GM18502 (cell line): ENCODE measurements around the gene HSD17B14.
"Not testable (repeated sequence)": the region's sequence is repeated elsewhere in the genome, so short reads cannot be mapped to it uniquely, and the experiment has no call there.

Experiments
- ATAC-seq: cut with Tn5 transposase; IDR thresholded peaks from one replicate; pipeline ENCODE4 v1.9.1; 2021; ENCODE audit warnings: mild to moderate bottlenecking; ENCODE audit not compliant: unreplicated experiment, poor library complexity

Gene HSD17B14

DNA sequence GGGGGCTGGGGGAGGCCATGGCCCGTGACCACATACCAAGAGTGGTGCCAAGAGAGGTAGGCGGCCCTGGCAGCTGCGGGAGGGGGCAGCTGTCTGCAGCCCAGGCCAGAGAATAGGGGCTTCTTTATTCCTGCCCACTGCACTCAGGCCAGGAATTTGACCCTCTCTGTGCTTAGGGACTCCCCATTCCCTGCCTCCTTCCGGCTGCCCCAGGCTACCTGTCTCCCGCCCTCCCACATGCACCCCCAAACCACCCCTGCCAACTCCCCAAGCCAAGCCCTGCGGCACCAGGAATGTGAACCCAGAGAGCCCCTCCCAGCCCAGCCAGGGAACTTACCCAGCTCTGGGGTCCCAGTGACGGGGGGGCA is 31.4 kb upstream of the HSD17B14 start:
- no peak for ATAC-seq

DNA sequence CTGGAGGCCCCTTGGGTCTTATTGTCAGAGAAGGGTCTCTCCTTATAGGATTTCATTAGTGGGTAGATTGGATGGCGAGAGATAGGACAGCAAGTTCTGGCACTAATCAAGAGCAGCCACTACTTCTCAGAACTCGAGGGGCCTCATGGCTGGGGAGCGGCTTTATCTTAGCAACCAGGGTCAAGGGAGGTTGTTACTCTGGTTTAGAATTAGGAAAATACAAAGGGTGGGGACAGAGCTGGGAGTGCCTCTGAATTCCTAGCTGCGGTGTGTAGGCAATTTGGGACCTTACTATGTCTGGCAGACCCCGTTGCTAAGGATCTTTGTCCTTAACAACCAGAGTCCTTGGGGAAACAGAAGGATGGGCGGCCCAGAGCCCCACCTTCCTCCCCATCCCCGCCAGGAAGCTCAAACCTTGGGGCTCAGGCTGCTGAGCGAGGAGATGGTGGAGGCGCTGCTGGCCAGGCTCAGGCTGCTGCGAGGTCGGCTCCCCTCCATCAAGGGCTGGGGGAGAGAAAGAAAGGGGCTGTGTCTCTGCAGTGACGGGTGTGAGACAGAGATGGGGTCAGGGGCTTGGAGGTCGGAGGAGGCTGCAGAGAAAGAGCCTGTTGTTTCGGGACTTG is 30.9 kb upstream of the HSD17B14 start:
- no peak for ATAC-seq

DNA sequence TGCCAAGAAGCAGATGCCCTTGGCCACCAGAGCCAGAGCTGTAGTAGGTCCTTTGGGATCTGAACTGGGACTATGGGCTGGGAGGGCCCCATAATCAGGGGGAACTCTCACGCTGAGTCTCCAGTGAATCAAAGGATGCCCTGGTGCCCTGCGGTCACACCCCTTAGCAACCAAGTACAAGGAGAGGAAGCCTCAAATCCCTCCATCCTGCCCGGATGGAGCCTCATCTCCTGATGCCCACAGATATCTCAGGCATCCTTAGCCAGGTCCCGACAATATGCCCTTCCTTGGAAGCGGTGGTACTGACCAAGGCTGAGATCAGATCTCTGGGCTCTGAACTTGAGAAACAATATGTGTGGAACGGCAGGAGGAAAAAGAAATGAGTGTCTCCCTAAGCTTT is 30.4 kb upstream of the HSD17B14 start:
- no peak for ATAC-seq

DNA sequence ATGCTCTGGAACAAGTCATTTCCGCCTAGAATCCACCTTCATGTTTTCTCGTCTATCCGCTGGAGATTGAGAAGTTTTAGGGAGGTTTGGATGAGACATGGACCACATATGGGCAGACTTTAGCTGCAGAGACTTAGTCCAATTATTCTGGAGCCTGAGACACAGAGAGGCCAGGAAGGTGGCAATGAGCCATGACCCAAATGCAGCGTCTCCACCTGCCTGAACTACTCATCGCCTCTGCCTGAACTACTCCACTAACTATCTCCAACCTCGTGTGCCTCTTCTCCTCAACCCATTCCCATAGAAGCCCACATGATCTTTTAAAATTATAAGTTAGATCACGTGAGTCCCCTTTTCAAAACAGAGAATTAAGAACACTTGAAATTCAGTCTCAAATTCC is 26.5 kb upstream of the HSD17B14 start:
- no peak for ATAC-seq

DNA sequence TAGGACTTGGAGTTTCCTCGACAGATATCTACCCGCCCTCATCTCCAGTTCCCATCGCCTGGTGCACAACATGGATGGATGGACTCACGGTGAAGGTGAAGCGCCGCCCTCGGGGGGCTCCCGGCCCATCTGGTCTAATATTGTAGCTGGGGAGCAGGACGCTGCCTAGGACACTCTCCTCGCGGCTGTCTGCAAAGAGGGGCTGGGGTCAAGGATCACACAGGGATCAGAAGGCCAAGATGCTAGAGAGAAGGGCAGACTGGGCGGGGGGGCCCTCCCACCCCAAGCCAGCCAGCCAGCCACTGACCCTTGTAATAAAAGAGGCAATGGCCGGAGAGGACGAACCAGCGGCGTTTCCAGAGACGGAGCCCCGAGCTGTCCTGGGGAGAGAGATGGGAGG is 25.0 kb upstream of the HSD17B14 start:
- no peak for ATAC-seq

DNA sequence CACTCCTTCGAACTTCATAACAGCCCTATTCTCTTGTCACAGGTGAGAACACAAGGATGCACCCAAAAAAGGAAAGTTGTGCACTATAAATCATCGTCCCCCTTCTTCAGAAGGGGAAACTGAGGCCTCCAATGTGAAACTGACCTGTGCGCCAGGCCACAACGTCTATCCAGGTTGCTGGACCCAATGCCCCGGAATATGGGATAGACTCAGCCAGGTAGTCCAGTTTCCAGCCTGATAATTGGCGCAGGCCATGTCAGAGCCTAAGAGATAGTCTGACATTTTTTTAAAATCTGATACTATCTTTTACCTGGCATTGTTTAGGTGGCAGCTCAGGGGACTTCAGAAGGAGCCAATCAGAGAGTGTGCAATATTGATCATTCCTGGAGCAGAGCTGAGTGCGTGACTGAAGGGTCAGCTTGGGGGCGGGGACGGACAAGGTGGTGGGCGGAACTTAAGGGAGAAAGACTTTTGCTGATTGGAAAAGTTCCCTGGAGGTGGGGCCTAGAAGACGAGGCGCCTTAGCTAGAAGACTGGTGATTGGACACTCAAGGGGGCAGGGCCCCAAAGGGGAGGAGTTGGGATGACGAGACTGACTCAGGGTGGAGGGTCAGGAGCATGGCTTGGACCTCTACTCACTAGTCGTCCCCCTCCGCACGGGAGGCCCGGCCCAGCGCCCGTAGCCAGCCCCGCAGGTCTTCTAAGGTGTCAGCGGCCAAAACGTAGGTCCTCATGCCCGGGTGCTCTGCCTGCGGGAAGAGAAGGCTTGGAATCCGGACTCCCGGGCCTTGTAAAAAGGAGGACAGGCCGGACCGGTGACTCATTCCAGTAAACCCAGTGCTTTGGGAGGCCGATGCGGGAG is 23.7 kb upstream of the HSD17B14 start:
- peak; percentile 59 for ATAC-seq

DNA sequence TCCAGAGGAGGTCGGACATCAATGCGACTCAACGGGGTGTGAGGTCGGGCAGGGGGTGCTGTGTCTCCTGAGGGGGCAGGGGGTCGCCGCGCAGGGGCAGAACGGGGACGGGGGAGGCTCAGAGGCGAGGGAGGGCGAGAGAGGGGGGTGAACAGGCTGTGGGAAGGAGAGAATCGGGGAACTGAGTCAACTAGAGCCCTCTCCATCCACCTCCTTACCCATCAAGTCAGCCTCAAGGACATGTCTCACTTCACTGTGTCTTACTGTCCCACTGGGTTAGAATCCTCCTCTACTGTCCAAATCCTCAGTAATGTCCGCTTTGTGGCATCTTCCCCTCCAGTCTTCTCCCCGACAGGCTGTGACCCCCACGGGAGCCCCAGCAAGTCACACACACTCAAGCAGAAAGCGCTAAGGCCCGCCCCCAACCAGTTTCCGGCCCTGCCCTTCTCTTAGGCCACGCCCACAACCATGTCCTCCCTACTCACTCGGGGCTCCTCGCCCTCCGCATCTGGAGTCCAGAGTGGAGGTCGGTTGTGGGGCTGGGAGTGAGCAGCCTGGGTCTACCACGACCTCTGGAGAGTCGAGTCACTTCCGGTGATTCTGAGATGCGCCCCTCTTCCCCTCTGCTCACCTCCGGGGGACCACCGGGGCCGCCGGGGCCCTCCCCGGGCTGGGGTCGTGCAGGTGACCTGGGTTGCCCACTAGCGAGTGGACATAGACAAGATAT is 22.9 kb upstream of the HSD17B14 start:
- ATAC-seq = no peak

DNA sequence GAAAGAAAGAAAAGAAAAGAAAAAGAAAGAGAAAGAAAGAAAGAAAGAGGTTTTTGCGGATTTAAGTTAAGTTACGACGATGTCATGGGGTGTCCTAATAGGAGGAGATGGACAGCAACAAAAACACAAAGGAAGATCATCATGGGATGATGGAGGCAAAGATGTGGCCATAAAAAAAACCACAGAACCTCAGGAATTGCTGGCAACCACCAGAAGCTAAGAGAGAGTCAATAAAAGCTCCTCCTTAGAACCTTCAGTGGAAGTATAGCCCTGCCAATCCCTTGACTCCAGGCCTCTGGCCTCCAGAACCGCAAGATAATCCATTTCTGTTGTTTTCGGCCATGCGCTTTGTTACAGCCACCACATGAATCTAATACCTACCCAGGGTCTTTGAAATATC is 20.6 kb upstream of the HSD17B14 start:
- ATAC-seq = no peak

DNA sequence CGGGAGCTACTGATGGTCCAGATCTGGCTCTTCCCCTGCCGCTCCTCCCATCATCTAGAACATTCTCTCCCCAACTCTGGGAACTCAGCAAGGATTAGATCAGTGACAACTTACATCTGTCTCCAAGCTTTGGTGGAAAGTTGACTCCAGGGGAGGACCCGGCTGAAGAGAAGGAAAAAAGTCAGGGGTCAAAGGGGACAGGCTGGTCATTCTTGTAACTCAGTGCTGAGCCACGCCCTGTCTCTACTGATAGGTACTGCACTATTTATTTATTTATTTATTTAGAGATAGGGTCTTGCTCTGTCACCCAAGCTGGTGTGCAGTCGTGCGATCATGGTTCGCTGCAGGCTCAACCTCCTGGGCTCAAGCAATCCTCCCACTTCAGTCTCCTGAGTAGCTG is 17.8 kb upstream of the HSD17B14 start:
- no peak for ATAC-seq

DNA sequence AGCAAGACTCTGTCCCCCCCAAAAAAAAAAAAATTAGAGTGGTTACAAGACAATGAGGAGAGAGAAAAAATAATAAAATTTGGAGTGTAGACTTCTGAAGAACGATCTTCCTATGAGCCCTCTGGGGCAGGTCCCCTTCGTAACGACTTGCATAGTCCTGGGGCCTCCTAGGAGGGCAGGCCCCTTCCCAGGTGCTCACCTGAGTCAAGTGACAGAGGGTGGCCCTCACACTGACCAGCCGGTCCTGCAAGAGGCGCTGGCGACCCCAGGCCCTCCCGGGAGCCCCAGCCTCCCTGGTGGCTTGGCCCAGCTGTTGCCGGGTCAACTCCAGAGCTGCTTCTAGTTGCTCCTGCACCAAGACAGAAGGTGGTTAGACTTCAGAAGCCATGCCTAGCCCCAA is 17.2 kb upstream of the HSD17B14 start:
- ATAC-seq = no peak

DNA sequence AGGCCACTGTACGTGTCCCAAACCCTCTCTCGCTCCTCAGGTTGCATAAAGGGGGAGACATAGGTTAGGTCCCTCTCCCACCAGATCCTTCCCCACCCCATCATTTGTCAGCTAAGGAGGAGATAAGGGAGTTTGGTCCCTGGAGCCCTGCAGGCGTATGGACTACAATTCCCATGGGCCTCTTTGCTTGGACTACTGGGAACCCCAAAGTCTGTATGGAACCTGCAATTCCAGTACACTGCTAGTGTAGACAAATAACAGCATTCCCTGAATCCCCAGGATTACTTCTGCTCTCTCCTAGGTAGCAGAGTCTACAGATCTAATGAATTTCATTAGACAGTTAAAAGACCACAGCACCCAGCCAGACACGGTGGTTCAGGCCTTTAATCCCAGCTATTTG is 16.0 kb upstream of the HSD17B14 start:
- no peak for ATAC-seq

DNA sequence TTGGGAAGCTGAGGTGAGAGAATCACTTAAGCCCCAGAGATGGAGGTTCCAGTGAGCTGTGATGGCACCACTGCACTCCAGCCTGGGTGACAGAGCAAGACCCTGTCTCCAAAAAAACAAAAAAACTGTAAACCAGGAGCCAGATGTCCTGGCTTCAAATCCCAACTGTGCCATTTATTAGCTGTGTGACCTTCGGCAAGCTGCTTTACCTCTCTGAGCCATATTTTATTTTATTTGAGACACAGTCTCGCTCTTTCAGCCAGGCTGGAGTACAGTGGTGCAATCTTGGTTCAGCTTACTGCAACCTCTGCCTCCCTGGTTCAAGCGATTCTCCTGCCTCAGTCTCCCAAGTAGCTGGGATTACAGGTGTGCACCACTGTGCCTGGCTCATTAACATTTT is 10.4 kb upstream of the HSD17B14 start:
- not testable (repeated sequence) for ATAC-seq

DNA sequence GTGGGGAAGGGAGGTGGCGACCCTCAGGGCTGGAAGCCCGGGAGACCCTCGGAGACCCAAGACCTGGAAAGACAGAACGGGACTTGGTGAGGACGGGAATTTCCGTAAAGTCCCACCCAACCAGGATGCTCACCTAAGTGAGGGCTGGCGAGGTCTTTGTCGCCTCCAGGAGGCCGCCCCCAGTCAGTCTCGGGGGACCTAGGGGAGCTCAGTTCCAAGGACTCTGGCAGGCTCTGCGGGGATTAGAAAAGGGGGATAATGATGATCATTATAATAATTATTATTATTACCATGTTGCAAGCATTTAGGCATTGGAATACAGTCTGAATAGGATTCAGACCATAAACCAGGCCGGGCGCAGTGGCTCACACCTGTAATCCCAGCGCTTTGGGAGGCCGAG is 9.1 kb upstream of the HSD17B14 start:
- no peak for ATAC-seq

DNA sequence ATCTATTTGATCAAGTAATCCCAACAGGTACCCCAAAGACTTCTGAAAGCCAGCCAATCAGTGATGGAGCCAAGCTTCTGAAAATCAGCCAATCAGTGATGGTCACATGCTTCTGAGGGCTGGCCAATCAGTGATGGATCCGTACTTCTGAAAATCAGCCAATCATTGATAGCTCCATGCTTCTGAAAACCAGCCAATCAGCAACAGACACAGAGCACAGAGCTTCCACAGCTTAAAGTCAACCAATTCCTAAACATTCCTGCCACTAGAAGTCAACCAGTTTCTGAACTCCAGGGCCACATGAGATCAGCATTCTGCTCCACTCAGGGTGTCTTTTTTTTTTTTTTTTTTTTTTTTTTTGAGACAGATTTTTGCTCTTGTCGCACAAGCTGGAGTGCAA is 8.2 kb upstream of the HSD17B14 start:
- ATAC-seq = no peak

DNA sequence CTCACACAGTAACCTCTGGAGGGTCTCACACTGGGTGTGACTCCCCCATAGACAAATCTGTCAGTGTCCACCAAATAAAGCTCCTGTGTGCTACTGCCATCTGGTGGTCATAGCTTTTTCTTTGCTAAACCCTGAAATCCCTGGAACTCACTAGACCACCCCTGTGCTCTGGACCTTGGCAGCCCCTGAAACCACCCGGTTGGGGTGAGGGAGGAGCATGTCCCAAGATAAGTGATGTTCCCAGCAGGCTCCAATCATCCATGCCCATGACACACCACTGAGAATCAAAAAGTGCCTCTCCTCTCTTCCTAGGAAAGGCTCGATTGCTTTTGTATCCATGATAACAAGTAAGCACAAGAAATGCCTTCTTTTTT is 6.5 kb upstream of the HSD17B14 start:
- ATAC-seq = no peak

DNA sequence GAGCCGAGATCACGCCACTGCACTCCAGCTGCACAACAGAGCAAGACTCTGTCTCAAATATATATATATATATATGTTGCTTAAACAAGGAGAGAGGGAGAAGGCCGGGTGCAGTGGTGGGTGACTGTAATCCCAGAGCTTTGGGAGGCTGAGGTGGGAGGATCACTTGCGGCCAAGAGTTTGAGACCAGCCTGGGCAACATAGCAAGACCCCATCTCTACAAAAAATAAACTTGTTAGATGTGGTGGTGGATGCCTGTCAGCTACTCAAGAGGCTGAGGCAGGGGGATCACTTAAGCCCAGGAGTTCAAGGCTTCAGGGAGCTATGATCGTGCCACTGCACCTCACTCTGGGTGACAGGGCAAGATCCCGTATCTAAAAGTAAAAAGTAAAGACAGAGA is 5.3 kb upstream of the HSD17B14 start:
- no peak for ATAC-seq

DNA sequence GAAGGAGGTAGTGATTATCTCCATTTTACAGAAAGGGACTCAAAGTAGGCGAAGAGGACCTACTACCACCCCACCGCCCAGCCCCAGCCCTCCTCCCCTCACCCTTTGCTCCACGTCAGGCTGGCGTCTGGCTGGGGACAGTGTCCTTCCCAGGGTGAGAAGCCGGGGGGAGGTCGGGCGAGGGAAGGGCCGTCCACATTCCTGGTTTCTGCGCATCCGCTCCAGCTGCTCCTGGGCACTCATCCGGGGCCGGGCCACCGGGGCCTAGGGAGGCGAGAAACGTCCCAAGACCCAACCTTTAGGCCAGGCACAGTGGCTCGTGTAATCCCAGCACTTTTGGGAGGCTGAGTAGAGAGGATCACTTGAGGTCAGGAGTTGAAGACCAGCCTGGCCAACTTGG is 4.8 kb upstream of the HSD17B14 start:
- ATAC-seq = no peak

DNA sequence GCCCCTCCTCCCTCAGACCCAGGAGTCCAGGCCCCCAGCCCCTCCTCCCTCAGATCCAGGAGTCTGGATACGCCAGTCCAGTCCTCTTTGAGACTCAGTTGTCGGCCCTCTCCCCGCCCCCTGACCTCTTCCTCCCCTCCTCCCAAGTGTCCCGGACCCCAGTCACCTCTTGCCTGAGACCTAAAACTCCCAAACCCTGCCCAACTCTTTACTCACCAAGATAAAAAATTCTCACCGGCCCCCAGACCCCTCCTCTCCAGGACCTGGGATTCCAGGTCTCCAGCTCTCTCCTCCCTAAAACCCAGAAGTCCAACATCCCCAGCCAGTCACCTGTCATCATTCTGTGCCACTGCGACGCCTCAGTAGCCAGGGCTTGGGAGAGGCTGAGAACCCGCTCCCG is 1.4 kb upstream of the HSD17B14 start:
- ATAC-seq = no peak

DNA sequence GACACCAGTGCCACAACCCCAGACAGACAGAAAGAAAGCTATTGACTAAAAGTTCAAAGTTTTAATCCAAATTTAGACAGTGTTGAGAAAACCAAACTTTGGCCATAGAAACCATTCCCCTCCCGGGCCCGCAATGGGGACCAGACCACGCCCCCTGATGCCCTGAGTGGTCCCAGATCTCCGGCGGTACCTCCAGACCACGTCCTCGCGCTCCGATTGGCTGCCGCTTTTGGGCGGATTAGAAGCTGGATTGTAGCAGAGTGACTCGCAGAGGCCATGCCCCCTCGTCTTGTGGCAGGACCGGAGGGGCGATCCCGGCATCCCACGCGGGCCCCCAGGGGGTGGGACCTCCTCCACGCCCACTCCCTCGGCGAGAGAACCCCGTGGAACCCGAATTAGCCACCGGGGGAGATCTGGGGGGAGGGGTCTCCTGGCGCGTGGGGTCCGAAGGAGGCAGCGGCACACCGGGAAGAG is 797 bp upstream of the HSD17B14 start:
- peak; percentile 68 for ATAC-seq

DNA sequence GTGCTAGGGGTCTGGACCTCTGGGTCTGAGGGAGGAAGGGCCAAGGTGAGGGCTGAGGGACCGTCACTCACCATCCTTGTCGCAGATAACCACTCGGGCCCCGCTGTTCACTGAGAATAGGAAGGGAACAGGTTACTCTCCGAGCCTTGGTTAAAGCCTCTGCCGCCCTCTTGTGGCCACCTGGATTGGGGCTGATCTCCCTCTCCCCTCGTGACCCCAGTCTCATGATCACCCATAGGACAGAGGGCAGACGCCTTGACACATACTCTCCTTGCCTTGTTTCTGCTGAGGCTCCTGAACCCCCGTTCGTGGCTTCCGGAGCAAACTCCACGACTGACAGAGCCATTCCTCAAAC is 580 bp downstream of the HSD17B14 start:
- ATAC-seq = peak; percentile 72

DNA sequence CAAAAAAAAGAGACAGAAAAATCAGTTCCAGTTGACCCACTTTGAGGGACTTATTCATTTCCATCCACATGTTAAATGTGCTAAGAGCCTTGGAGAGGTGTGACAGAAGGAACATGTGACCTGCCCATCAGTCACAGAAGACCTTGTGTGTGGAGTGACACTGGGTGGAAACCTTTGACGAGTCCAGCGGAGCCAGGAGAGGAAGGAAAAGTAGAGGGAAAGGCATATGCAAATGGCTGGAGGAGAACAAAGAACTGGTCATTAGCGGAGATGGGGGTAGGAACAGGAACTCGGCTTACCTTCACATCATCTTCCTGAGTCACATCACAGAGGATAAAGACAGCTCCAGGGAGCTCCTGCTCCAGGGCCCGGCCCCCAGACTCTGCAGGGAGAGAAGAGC is 2.3 kb downstream of the HSD17B14 start:
- no peak for ATAC-seq
